GM21717 (cell line): ENCODE measurements around the gene TRAF7.

Experiments
- ATAC-seq: cut with Tn5 transposase; IDR thresholded peaks from one replicate; pipeline ENCODE4 v1.9.1; 2021; ENCODE audit warnings: mild to moderate bottlenecking, moderate library complexity; ENCODE audit not compliant: unreplicated experiment

TRAF7 gene

GRCh38 chr16:2180962-2181923 lies 25.7 kb downstream of the TRAF7 start:
- ATAC-seq, result no peak

DNA sequence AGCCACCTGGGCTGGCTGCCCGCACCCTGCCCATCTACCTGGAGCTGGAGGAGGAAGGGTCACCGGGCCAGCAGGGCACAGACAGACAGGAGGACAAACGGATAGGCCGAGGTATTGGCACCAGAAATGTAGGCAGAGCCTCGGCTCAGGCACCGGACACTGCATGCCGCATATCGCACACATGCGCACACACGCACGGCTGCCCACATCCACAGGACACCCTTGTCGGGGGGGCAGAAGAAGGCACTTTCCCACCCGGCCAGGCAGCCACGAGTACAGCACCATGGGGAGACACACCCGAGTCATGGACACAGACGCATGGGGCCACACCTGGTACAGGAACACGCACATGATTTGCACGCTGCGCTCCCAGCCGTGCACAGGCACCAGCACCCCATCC lies 26.4 kb downstream of the TRAF7 start:
- no peak for ATAC-seq

DNA sequence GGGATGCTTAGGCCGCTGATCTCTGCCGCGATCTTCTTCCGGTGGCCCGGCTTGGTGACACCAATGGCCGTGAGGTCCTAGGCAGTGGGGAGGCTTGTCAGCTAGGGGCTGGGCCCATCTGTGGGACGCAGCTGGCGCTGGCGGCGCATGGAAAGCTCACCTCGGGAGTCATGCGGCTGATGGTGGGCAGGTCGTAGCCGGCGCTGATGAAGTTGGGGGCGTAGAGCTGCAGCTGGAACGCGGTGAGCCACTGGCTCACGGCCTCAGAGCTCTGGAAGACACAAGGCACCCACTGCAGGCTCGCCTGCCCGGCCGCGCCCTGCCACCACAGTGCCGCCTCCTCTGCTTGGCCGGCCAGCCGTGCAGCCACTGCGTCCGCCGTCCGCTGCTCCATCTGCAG lies 28.1 kb downstream of the TRAF7 start:
- no peak for ATAC-seq

DNA sequence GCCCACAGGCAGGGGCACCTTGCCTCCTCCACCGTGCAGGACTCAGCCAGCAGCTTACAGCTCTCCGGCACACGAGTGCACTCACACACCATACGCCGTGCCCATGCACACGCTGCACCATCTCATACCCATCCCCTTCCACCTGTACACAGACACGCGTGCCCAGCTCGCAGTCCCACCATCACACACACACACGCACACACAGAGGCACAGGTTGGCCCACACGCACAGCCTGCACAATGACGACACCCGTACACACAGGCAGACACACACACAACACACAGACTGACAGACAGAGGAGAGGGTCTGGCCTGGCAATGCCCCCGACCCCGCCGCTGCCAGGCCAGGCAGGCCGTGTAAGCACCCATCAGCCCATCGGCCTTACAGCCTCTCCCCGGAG lies 28.8 kb downstream of the TRAF7 start:
- ATAC-seq, result no peak

- no peak for ATAC-seq
Observed at GRCh38 chr16:2184962-2185361, 29.4 kb downstream of the TRAF7 start.

DNA sequence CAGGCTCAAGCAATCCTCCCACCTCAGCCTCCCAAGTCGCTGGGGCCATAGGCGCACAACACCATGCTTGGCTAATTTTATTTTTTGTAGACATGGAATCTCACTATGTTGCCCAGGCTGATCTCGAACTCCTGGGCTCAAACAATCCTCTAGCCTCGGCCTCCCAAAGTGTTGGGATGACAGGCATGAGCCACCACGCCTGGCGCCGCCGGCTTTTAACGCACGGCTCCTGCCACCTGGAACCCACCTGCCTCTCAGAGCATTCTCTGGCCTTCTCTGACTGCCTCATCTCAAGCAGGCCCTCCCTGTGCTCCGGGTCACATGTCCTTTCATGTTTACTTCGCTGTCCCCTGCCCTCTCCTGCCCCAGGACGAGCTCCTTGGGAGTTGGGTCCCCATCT lies 30.5 kb downstream of the TRAF7 start:
- no peak for ATAC-seq

- no peak for ATAC-seq
Observed at GRCh38 chr16:2186505-2186904, 30.9 kb downstream of the TRAF7 start.

DNA sequence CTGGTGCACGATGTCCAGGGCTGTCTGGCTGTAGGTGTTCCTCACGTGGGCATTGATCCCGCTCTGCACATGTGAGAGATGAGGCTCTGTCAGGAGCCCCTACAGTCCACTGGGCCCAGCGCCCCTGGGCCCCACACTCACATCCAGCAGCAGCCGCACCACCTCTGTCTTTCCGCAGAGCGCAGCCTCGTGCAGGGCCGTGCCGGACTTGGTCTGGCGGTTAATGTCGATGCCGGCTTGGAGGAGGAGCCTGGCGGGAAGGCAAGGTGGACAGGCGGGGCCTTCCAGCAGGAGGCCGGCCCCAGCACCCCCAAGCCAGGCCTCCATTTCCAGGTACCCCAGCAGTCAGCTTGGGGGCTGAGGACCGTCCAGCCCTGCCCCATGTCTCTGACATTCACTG lies 31.6 kb downstream of the TRAF7 start:
- no peak for ATAC-seq

- no peak for ATAC-seq
Observed at GRCh38 chr16:2188395-2188794, 32.8 kb downstream of the TRAF7 start.

GRCh38 chr16:2189252-2189893 lies 33.8 kb downstream of the TRAF7 start:
- no peak for ATAC-seq

GRCh38 chr16:2190002-2190658 lies 34.5 kb downstream of the TRAF7 start:
- no peak for ATAC-seq

DNA sequence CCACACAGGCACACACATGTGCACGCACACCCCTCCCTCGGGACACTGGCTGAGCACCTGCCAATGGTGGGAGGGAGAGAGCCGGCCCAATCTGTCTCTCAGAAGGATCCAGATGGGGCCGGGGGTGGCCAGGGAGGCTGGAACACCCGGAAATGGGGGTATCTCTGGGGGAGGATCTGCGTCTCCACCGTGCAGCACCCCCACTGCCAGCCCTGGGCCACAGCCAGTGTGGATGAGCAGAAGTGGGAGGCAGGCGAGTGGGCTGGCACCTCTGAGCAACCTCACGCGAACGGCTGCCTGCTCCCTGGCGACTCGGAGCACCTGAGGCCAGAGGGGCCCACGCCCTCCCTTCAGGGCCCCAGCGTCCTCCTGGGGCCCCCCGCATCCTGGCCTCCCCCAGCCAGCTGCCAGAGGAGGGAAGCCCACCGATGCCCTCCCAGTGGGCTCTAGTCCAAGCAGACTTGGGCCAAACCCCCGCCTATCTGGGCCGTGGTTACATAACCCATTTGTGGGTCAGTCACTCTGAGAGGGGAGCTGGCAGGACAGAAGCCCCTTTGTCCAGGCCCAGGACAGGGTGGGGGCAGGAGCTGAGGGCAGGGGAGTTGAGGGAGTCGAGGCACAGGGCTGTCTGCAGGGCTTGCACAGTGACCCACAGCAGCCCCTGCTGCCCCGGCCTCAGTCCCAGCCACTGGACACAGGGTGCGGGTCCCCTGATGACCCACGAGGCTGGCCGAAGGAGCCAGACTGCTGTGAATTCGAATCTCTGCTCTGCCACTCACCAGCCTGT lies 35.3 kb downstream of the TRAF7 start:
- no peak for ATAC-seq

DNA sequence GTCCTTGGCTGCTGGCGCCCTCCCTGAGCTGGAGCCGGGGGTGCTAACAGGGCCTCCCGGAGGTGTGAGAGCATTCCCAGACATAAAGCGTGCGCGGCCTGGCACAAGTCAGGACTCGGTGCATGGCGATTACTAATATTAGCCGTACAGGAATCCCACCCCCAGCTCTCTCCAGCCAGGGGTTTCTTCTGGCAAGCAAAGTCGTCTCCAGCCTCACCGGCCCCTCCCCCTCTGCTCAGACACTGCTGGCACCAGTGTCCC lies 35.8 kb downstream of the TRAF7 start:
- ATAC-seq, result no peak

GRCh38 chr16:2194166-2194834 lies 38.7 kb downstream of the TRAF7 start:
- no peak for ATAC-seq

DNA sequence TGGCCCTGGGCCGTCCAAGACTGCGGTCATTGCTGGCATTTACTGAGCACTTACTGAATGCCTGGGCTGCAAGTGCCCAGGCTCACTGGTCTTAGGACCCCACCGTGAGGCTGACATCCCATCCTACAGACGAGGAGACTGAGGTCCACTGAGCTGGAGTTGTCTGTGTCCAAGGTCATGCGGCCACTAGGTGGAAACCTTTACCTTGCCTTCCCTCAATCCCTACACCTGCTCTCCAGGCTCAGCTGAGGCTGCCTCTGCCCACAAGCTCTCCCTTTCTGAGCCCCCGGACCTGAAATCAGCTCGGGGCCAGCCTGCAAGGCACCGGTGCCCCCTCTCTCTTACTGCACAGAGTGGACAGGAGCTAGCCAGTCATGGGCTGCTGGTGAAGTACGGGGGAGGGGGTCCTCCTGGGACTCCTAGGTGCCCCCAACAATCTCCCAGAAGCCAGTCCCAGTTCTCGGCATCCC lies 39.3 kb downstream of the TRAF7 start:
- ATAC-seq, result no peak

GRCh38 chr16:2195322-2196161 lies 40.0 kb downstream of the TRAF7 start:
- ATAC-seq, result no peak

DNA sequence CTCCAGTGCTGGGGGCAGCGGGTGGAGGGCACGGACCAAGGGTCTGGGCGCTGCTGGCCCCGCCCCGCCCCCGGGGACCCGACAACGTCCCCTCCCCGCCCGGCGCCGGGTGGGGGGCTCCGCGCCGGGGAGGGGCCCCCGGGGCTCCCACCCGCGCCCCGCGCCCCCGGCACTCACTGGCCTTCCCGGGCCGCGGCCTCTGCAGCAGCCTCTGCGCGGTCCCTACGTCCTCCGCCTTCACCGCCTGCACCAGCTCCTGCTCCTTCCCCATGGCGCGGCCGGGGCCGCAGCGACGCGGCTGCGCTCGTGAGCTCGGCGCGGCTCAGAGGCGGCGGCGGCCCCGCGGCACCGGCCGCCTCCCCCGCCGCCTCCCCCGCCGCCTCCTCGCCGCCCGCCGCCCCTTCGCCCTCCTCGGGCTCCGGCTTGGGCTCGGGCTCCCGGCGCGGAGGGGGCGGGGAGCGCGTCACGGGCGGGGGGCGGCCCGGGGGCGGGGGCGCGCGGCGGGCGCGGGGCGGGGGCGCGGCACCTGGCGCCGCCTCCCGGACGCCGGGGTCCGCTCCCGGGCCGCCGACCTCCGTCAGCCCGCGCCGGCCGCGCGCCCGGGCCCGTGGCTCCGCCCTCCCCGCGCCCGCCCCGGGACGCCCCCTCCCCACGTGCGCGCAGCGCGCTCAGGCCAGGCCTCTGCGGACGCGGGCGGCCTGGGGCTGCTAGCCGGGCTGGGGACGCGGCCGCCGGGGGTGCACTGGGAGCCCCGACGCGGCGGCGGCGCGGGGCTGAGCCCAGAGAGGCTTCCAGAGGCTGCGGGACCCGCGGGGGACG lies 40.8 kb downstream of the TRAF7 start, which contains the start of gene CASKIN1:
CASKIN1 (minus strand) TSS at position 444 of the 819 bp plus-strand sequence; CDS start at position 271, 173 bp downstream.
- no peak for ATAC-seq

- ATAC-seq, result no peak
Observed at GRCh38 chr16:2196981-2197511, 41.5 kb downstream of the TRAF7 start.
